Suprapubic skin (tissue), 3 donors: Measurements from ENCODE around the gene XXYLT1.

Experiments used
- CTCF ChIP-seq, 2 donors: fragments of 200-600 bp in 1 of 2; fragments of 450-650 bp in 1 of 2; sonication (generic) in 1 of 2; IDR thresholded peaks; one replicate each; pipeline ENCODE4 v1.5.1; 2016 to 2019; ENCODE audit warnings: antibody characterized with exemption in 2 of 2, mild to moderate bottlenecking in 1 of 2, moderate library complexity in 1 of 2
- POLR2A ChIP-seq, 2 donors: fragments of 450-650 bp; IDR thresholded peaks; one replicate each; pipeline ENCODE4 v1.6.1; 2017; ENCODE audit warnings: antibody characterized with exemption in 2 of 2, mild to moderate bottlenecking in 2 of 2, moderate library complexity in 2 of 2

- no peak for TF ChIP-seq CTCF (IDR thresholded peaks at IDR 0.05)
- no peak for TF ChIP-seq POLR2A (IDR thresholded peaks at IDR 0.05)
Observed at GRCh38 chr3:195119461-195120266, 151.3 kb downstream of the XXYLT1 start.
